Thyroid gland (tissue), 4 donors: Measurements from ENCODE around the gene TST.

ENCODE experiments used
- CTCF ChIP-seq, 6 experiments: fragments of 200-600 bp in 3 of 6; fragments of 450-650 bp in 3 of 6; sonication (generic) in 3 of 6; IDR thresholded peaks; one replicate each; pipeline ENCODE4 v1.5.1; 2016 to 2019; ENCODE audit warnings: antibody characterized with exemption in 6 of 6, mild to moderate bottlenecking in 2 of 6, inconsistent platforms in 1 of 6, moderate library complexity in 1 of 6
- POLR2A ChIP-seq, 2 donors: fragments of 450-650 bp; IDR thresholded peaks; one replicate each; pipeline ENCODE4 v1.6.1; 2017; ENCODE audit warnings: antibody characterized with exemption in 2 of 2, mild to moderate bottlenecking in 2 of 2, moderate library complexity in 1 of 2

GRCh38 chr22:37014415-37014806 is 4.8 kb downstream of the TST start:
- TF ChIP-seq CTCF (IDR thresholded peaks at IDR 0.05) = no peak
- TF ChIP-seq POLR2A (IDR thresholded peaks at IDR 0.05) = no peak
